ENCODE data around the gene WSCD1.

Gene WSCD1

DNA sequence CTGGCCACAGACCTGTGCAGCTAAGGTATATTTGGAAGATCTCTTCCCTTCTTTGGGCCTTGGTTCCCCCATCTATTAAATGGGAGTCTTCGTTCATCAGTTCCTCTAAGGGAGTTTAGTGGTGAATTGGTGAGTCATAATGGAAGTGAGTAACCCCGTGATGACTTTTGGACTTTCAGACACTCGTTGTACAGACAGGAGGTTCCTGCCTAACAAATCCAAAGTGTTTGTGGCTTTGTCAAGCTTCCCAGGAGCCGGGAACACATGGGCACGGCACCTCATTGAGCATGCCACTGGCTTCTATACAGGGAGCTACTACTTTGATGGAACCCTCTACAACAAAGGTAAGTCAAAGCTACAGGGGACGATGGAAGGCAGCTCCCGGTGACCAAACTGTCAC, 40.4 kb downstream of the WSCD1 start:
- no peaks in the 10 kb centered on the region for H3K27me3 ChIP-seq (ENCODE audit: low read depth, low read length)
- no peak overlapping the region for H3K4me3 ChIP-seq (ENCODE audit: low read depth in 1 of 2, low read length in 2 of 2)
- H3K4me1 ChIP-seq (ENCODE audit: control insufficient read depth in 1 of 2, insufficient read depth in 2 of 2, low read length in 2 of 2), result no peaks in the 10 kb centered on the region
- no peaks in the 10 kb centered on the region for H3K36me3 ChIP-seq (ENCODE audit: control insufficient read depth in 1 of 2, insufficient read depth in 2 of 2, low read length in 2 of 2)
- H3K27ac ChIP-seq (ENCODE audit: low read length), result no peak overlapping the region
- peaks cover 0 to 5% of the 10 kb centered on the region in 2 donors for H3K9me3 ChIP-seq (ENCODE audit: control insufficient read depth in 1 of 2, low read length in 2 of 2)

DNA sequence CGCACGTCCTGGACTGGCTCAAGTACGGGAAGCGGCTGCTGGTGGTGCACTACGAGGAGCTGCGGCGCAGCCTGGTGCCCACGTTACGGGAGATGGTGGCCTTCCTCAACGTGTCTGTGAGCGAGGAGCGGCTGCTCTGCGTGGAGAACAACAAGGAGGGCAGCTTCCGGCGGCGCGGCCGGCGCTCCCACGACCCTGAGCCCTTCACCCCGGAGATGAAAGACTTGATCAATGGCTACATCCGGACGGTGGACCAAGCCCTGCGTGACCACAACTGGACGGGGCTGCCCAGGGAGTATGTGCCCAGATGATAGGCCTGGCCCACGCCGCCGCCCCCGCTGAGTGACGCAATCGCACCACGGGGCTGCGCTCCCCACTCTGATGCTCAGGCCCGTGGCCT, 50.2 kb downstream of the WSCD1 start:
- Histone ChIP-seq H3K36me3 (ENCODE audit: control insufficient read depth in 1 of 2, insufficient read depth in 2 of 2, low read length in 2 of 2) (no peaks in the 10 kb centered on the region), H3K27ac (ENCODE audit: low read length) (no peak overlapping the region), H3K9me3 (ENCODE audit: control insufficient read depth in 1 of 2, low read length in 2 of 2) (peaks cover 8 to 22% of the 10 kb centered on the region in 2 donors), H3K4me1 (ENCODE audit: control insufficient read depth in 1 of 2, insufficient read depth in 2 of 2, low read length in 2 of 2) (no peaks in the 10 kb centered on the region), H3K4me3 (ENCODE audit: low read depth in 1 of 2, low read length in 2 of 2) (no peak overlapping the region), H3K27me3 (ENCODE audit: low read depth, low read length) (no peaks in the 10 kb centered on the region)

DNA sequence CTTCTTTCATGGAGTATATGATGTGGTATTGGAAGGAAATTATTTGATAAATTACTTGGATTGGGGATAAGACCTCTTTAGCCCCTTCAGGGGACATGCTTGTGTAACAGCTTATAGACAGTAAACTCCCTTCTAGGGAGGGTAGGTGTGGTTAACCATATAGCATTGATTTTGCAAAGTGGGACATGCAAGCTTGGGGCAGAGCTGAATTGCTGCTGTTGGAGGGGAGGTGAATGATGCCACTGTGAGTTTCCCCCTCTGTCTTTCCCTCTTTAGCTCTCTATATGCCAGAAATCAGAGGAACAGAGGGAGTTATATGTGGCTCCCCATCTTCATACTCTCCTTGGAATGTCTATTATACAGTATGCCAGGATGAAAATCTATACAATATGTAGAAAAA, 54.7 kb downstream of the WSCD1 start:
- H3K27me3 ChIP-seq (ENCODE audit: low read depth, low read length), result no peaks in the 10 kb centered on the region
- no peak overlapping the region for H3K4me3 ChIP-seq (ENCODE audit: low read depth in 1 of 2, low read length in 2 of 2)

DNA sequence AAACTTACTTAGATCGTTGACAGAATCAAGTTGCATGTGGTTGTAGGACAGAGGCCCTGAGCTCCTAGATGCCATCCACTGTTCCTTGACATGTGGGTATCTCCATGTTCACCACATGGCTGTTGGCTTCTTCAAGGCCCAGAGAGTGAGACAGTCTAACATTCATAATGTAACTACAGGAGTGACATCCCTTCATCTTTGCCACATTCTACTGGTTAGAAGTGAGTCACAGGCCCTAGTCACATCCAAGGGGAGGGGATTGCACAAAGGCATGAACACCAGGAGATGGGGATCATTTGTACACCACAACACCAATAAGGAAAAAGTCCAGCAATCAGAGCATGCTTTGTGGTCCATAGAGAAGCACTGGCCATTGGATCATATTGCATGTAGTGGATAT, 56.6 kb downstream of the WSCD1 start:
- Histone ChIP-seq H3K36me3 (ENCODE audit: control insufficient read depth in 1 of 2, insufficient read depth in 2 of 2, low read length in 2 of 2) (no peaks in the 10 kb centered on the region), H3K27me3 (ENCODE audit: low read depth, low read length) (no peaks in the 10 kb centered on the region), H3K9me3 (ENCODE audit: control insufficient read depth in 1 of 2, low read length in 2 of 2) (peaks cover 8 to 19% of the 10 kb centered on the region in 2 donors), H3K4me1 (ENCODE audit: control insufficient read depth in 1 of 2, insufficient read depth in 2 of 2, low read length in 2 of 2) (no peaks in the 10 kb centered on the region), H3K27ac (ENCODE audit: low read length) (no peak overlapping the region), H3K4me3 (ENCODE audit: low read depth in 1 of 2, low read length in 2 of 2) (no peak overlapping the region)

More for the DNA sequence above, 54.7 kb downstream of the WSCD1 start:
- Histone ChIP-seq H3K4me1 (ENCODE audit: control insufficient read depth in 1 of 2, insufficient read depth in 2 of 2, low read length in 2 of 2) (no peaks in the 10 kb centered on the region), H3K27ac (ENCODE audit: low read length) (no peak overlapping the region), H3K9me3 (ENCODE audit: control insufficient read depth in 1 of 2, low read length in 2 of 2) (peaks cover 8 to 19% of the 10 kb centered on the region in 2 donors), H3K36me3 (ENCODE audit: control insufficient read depth in 1 of 2, insufficient read depth in 2 of 2, low read length in 2 of 2) (no peaks in the 10 kb centered on the region)

DNA sequence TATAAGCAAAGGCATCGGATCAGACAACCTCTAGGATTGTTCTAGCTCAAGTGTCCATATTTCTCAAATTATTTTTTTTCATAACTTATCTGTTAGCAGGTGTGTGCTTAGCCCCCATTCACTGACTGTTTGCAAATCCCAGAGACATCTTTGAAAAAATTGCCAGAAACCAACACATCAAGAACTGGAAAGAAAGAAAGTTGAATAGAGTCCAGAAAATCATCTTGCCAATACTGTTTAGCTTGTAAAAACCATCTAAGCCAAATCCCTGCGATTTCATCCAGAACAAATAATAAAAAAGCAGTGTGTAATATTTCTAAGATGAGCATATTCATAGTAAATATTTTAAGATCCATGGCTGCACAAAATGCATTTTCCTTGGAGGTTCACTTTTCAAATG, 64.5 kb downstream of the WSCD1 start:
- Histone ChIP-seq H3K9me3 (ENCODE audit: control insufficient read depth in 1 of 2, low read length in 2 of 2) (no peaks in the 10 kb centered on the region), H3K27me3 (ENCODE audit: low read depth, low read length) (no peaks in the 10 kb centered on the region), H3K4me1 (ENCODE audit: control insufficient read depth in 1 of 2, insufficient read depth in 2 of 2, low read length in 2 of 2) (no peaks in the 10 kb centered on the region), H3K4me3 (ENCODE audit: low read depth in 1 of 2, low read length in 2 of 2) (no peak overlapping the region), H3K27ac (ENCODE audit: low read length) (no peak overlapping the region), H3K36me3 (ENCODE audit: control insufficient read depth in 1 of 2, insufficient read depth in 2 of 2, low read length in 2 of 2) (no peaks in the 10 kb centered on the region)

DNA sequence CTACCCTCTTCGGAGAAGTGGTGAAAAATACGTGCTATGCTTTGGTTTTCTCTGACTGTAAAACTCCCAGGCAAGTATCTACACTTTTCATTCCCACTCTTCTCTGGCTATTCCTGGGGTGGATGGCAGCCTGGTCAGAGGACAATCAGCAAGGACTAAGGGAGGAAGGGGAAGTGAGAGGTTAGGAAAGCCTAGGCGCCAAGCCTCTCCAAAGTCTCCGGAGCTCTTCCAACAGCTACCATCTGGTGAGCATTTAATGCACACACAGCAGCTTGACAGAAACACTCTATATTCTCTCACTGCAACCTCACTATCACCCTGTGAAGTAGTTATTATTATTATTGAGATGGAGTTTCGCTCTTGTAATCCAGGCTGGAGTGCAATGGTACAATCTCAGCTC, 65.1 kb downstream of the WSCD1 start:
- Histone ChIP-seq H3K4me3 (ENCODE audit: low read depth in 1 of 2, low read length in 2 of 2) (no peak overlapping the region), H3K36me3 (ENCODE audit: control insufficient read depth in 1 of 2, insufficient read depth in 2 of 2, low read length in 2 of 2) (no peaks in the 10 kb centered on the region), H3K9me3 (ENCODE audit: control insufficient read depth in 1 of 2, low read length in 2 of 2) (no peaks in the 10 kb centered on the region), H3K4me1 (ENCODE audit: control insufficient read depth in 1 of 2, insufficient read depth in 2 of 2, low read length in 2 of 2) (no peaks in the 10 kb centered on the region), H3K27me3 (ENCODE audit: low read depth, low read length) (no peaks in the 10 kb centered on the region), H3K27ac (ENCODE audit: low read length) (no peak overlapping the region)

DNA sequence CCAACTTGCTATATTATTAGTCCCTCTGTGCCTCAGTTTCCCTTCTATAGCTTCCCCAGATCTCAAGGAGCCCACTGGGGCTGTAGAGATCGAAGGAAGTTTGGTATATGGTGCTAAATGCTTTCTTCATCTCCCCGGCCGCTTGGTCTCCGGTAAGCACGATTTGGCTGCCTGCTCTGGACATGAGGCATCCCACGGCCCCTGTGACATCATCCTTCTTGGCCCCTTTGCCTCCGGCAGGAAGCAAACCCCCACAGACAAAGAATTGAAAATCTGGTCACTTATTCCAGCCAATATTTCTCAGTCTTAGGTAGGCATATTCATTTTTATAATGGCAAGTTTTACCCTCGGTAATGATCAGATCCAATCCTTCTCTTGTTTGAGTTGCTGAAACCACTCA, 65.8 kb downstream of the WSCD1 start:
- H3K27ac ChIP-seq (ENCODE audit: low read length), result no peak overlapping the region
- no peaks in the 10 kb centered on the region for H3K27me3 ChIP-seq (ENCODE audit: low read depth, low read length)
- H3K4me3 ChIP-seq (ENCODE audit: low read depth in 1 of 2, low read length in 2 of 2), result no peak overlapping the region
- no peaks in the 10 kb centered on the region for H3K9me3 ChIP-seq (ENCODE audit: control insufficient read depth in 1 of 2, low read length in 2 of 2)
- no peaks in the 10 kb centered on the region for H3K36me3 ChIP-seq (ENCODE audit: control insufficient read depth in 1 of 2, insufficient read depth in 2 of 2, low read length in 2 of 2)
- no peaks in the 10 kb centered on the region for H3K4me1 ChIP-seq (ENCODE audit: control insufficient read depth in 1 of 2, insufficient read depth in 2 of 2, low read length in 2 of 2)

DNA sequence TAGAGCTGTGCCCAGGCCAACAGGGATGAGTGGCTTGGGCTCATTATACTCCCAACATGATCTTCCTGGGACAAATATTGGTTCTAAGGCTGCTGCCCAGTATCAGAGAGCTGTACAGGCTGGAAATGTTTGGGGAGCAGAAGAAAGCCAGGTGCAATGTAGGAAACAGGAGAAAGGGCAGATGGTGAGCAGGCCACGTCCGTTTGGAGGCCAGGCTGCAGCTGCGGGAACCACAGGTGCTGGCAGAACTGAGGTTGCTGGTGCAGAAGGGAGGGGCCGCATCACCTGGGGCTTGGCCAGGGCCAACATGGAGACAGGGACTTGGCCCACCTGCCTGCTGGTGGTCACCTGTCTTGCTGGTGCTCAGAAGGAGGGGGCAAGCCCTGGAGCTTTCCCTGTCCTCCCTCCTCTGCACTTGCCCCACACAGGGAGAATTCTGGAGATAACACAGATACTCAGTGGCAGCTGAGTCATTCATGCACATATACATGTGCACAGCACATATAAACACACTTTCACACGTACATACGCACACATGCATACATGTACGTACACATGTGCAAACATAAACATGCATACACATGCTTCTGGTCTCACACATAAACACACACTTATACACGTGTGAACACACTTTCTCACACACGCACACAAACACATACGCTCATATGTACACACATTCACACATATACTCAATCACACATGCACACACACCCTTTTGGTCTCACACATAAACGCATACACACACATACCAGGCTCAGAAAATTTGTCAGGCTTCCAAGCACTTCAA, 67.7 kb downstream of the WSCD1 start:
- Histone ChIP-seq H3K4me3 (ENCODE audit: low read depth in 1 of 2, low read length in 2 of 2) (no peak overlapping the region), H3K36me3 (ENCODE audit: control insufficient read depth in 1 of 2, insufficient read depth in 2 of 2, low read length in 2 of 2) (no peaks in the 10 kb centered on the region), H3K27ac (ENCODE audit: low read length) (no peak overlapping the region), H3K27me3 (ENCODE audit: low read depth, low read length) (no peaks in the 10 kb centered on the region), H3K9me3 (ENCODE audit: control insufficient read depth in 1 of 2, low read length in 2 of 2) (no peaks in the 10 kb centered on the region), H3K4me1 (ENCODE audit: control insufficient read depth in 1 of 2, insufficient read depth in 2 of 2, low read length in 2 of 2) (no peaks in the 10 kb centered on the region)

DNA sequence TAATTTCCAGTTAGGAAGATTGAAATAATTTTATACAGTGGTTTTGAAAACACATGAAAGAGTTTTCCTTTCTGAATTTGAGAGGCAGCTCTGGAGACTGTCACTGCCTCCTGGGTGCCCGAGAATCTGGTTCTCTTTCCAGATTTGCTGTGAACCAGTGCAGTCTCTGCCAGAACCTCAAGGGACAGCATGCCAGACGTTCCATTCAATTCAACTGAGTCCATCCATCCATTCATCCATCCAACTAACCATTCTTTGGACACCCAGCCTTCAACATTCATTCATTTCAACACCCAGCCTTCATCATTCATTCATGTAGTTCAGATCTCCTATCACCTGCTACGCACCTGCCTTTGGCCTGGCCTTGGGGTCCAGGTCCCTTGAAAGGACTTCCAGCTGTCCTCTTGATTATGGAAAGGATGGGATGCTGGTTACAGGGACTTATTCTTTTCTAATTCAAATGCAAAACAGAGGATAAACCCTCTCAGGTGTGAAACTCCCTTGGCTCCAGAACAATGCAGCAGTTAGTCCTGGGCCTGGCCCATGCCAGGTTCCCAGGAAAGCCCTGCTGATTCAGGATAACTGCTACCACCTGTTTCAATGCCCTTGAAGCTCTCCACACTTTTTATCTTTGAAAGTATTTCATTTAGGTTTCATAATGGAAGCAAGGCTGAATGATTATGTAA, 68.7 kb downstream of the WSCD1 start:
- Histone ChIP-seq H3K4me1 (ENCODE audit: control insufficient read depth in 1 of 2, insufficient read depth in 2 of 2, low read length in 2 of 2) (no peaks in the 10 kb centered on the region), H3K4me3 (ENCODE audit: low read depth in 1 of 2, low read length in 2 of 2) (no peak overlapping the region), H3K36me3 (ENCODE audit: control insufficient read depth in 1 of 2, insufficient read depth in 2 of 2, low read length in 2 of 2) (no peaks in the 10 kb centered on the region), H3K27me3 (ENCODE audit: low read depth, low read length) (no peaks in the 10 kb centered on the region), H3K9me3 (ENCODE audit: control insufficient read depth in 1 of 2, low read length in 2 of 2) (no peaks in the 10 kb centered on the region), H3K27ac (ENCODE audit: low read length) (no peak overlapping the region)

DNA sequence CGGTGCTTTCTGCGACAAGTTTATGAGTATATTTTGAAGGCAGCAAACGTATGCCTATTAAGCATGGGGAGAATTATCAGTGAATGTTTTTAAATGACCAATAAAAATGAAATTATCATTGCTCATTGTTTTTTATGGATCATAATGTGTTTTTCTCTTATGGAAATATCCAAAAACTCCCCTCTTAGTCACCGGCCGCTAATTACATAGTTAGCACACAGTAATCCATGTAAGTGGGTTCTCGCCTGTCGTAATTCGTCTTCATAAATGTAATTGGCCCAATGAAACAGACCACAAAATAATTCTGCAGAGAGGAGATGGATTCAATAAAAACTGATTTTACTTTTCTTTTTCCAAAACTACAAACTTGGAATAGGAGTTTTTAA, 69.3 kb downstream of the WSCD1 start:
- H3K4me1 ChIP-seq (ENCODE audit: control insufficient read depth in 1 of 2, insufficient read depth in 2 of 2, low read length in 2 of 2), result no peaks in the 10 kb centered on the region
- H3K27ac ChIP-seq (ENCODE audit: low read length), result no peak overlapping the region
- H3K27me3 ChIP-seq (ENCODE audit: low read depth, low read length), result no peaks in the 10 kb centered on the region
- no peaks in the 10 kb centered on the region for H3K36me3 ChIP-seq (ENCODE audit: control insufficient read depth in 1 of 2, insufficient read depth in 2 of 2, low read length in 2 of 2)
- no peak overlapping the region for H3K4me3 ChIP-seq (ENCODE audit: low read depth in 1 of 2, low read length in 2 of 2)
- no peaks in the 10 kb centered on the region for H3K9me3 ChIP-seq (ENCODE audit: control insufficient read depth in 1 of 2, low read length in 2 of 2)

DNA sequence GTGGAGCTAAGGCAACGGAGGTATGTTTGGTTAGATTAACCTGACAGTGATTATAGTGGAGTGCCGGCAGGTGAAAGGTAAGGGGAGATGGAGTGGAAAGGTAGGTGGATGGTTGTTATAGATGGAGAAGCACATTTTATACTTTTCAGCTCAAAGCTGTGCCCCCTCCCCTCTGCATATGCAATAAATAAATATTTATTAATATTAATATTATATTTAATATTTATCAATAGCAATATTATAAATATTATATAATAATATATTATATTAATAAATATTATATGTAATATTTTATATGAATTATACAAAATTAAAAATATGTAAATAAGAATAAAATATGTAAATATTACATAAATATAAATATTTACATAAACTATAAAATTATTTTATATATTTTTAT, 70.0 kb downstream of the WSCD1 start:
- H3K9me3 ChIP-seq (ENCODE audit: control insufficient read depth in 1 of 2, low read length in 2 of 2), result no peaks in the 10 kb centered on the region
- H3K36me3 ChIP-seq (ENCODE audit: control insufficient read depth in 1 of 2, insufficient read depth in 2 of 2, low read length in 2 of 2), result no peaks in the 10 kb centered on the region
- H3K27ac ChIP-seq (ENCODE audit: low read length), result no peak overlapping the region
- no peaks in the 10 kb centered on the region for H3K27me3 ChIP-seq (ENCODE audit: low read depth, low read length)
- H3K4me1 ChIP-seq (ENCODE audit: control insufficient read depth in 1 of 2, insufficient read depth in 2 of 2, low read length in 2 of 2), result no peaks in the 10 kb centered on the region
- no peak overlapping the region for H3K4me3 ChIP-seq (ENCODE audit: low read depth in 1 of 2, low read length in 2 of 2)
